ENCODE results near the gene HMX3. TPM values are rescaled to one million over a fixed set of nuclear protein-coding genes. Genes with fewer than 3 reads are reported as not detected.

HMX3 gene
- total RNA-seq, 1 donor from 2014 or later, result not detected

DNA sequence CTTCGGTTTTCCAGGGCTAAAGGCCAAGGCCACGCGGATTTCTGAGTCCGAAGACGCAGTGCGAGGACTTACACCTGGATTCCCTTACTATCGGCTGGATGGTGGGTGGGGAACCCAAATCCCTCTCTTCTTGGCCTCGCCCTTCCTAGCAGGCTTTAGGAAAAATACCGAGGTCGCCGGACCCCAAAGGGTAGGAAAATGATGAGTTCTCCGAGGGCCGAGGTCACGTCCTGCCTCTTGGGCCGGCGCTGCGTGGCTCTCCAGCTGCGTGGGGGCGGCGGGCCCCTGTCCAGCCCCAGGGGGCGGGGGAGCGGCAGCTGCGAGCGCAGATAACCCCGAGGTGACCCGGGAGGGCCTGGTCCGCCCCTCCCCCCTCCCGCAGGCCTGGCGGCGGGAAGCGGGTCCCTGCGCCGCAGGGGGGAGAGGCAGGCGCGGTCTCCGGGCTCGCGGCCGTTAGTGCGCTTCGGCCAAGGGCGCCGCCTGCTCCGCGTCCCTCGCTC is 805 bp upstream of the HMX3 start:
- H3K27me3 Mint-ChIP-seq (ENCODE audit: low read depth), result peaks cover 94% of the 10 kb centered on the region
- H3K27ac Mint-ChIP-seq, result no peak overlapping the region
- no peak overlapping the region for H3K4me3 Mint-ChIP-seq
- H3K36me3 Mint-ChIP-seq, result no peaks in the 10 kb centered on the region
- peaks cover 27% of the 10 kb centered on the region for H3K4me1 Mint-ChIP-seq
- no peaks in the 10 kb centered on the region for H3K9me3 Mint-ChIP-seq
- TF ChIP-seq, protein P1, sequence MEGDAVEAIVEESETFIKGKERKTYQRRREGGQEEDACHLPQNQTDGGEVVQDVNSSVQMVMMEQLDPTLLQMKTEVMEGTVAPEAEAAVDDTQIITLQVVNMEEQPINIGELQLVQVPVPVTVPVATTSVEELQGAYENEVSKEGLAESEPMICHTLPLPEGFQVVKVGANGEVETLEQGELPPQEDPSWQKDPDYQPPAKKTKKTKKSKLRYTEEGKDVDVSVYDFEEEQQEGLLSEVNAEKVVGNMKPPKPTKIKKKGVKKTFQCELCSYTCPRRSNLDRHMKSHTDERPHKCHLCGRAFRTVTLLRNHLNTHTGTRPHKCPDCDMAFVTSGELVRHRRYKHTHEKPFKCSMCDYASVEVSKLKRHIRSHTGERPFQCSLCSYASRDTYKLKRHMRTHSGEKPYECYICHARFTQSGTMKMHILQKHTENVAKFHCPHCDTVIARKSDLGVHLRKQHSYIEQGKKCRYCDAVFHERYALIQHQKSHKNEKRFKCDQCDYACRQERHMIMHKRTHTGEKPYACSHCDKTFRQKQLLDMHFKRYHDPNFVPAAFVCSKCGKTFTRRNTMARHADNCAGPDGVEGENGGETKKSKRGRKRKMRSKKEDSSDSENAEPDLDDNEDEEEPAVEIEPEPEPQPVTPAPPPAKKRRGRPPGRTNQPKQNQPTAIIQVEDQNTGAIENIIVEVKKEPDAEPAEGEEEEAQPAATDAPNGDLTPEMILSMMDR (IDR thresholded peaks at IDR 0.05; ENCODE audit: unreplicated experiment), result no peak
- DNase-seq (ENCODE audit: low spot score in 2 of 2, unreplicated experiment in 2 of 2), result no peak

DNA sequence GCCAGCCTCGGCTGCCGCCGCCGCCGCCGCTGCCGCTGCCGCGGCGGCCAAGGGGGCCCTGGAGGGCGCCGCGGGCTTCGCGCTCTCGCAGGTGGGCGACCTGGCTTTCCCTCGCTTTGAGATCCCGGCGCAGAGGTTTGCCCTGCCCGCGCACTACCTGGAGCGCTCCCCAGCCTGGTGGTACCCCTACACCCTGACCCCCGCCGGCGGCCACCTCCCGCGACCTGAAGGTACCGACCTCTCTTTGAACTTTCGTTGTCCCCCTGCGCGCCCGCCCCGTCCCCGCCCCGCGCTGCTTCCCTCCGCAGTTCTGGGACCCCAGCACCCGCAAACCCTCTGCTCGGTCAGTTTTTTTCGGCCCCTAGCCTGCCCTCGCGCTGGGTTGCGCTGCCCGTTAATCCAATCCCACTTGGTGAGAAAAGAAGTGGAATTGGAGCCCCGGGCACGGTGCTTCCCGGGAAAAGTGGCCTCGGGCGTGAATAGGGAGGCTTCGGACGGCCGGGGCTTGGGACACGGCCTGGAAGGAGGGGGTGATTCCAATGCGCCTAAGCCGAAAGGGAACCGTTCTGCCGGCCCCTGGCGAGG is 543 bp downstream of the HMX3 start:
- no peaks in the 10 kb centered on the region for H3K9me3 Mint-ChIP-seq
- peaks cover 27% of the 10 kb centered on the region for H3K4me1 Mint-ChIP-seq
- peaks cover 94% of the 10 kb centered on the region for H3K27me3 Mint-ChIP-seq (ENCODE audit: low read depth)
- TF ChIP-seq, protein P1 (IDR thresholded peaks at IDR 0.05; ENCODE audit: unreplicated experiment), result no peak
- peak overlapping the region; percentile 46 for H3K4me3 Mint-ChIP-seq
- H3K27ac Mint-ChIP-seq, result no peak overlapping the region
- DNase-seq (ENCODE audit: low spot score in 2 of 2, unreplicated experiment in 2 of 2), result no peak
- no peaks in the 10 kb centered on the region for H3K36me3 Mint-ChIP-seq

DNA sequence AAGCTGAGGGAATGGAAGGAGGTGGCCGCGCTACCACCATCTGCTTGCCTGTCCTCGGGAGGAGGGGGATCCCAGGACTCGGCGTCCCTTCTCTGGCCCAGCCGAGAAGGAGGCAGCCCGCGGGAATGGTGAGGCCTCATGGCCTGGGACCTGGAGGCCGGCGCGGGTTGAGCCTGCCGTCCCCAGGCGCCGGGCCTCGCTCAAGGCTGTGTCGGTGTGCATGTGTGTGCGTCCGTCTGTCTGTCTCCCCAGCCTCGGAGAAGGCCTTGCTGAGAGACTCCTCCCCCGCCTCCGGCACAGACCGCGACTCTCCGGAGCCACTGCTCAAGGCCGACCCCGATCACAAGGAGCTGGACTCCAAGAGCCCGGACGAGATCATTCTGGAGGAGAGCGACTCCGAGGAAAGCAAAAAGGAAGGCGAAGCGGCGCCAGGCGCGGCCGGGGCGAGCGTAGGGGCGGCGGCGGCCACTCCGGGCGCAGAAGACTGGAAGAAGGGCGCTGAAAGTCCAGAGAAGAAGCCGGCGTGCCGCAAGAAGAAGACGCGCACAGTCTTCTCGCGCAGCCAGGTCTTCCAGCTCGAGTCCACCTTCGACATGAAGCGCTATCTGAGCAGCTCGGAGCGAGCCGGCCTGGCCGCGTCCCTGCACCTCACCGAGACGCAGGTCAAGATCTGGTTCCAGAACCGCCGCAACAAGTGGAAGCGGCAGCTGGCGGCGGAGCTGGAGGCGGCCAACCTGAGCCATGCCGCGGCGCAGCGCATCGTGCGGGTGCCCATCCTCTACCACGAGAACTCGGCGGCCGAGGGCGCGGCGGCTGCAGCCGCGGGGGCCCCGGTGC is 1.3 kb downstream of the HMX3 start:
- H3K4me3 Mint-ChIP-seq, result peak overlapping the region; percentile 46
- peaks cover 27% of the 10 kb centered on the region for H3K4me1 Mint-ChIP-seq
- no peaks in the 10 kb centered on the region for H3K36me3 Mint-ChIP-seq
- TF ChIP-seq, protein P1 (IDR thresholded peaks at IDR 0.05; ENCODE audit: unreplicated experiment), result no peak
- no peak overlapping the region for H3K27ac Mint-ChIP-seq
- no peaks in the 10 kb centered on the region for H3K9me3 Mint-ChIP-seq
- H3K27me3 Mint-ChIP-seq (ENCODE audit: low read depth), result peaks cover 94% of the 10 kb centered on the region
- DNase-seq (ENCODE audit: low spot score in 2 of 2, unreplicated experiment in 2 of 2), result no peak

DNA sequence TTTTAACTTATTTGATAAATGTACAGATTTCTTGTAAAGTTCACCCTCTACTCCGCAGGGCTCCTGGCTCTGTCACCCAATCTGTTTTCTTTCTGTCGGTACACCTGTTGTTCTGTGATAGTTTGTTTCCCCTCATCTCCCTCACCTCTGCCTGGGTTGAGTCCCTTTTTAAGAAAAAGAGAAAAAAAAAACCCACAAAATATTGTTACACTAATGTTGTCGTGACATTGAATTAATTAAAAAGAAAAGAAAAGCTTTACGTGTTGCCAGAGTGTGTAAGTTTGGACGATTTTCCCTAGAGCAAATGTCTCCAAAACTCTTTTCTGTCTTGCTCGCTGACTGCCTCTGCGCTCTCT is 3.4 kb downstream of the HMX3 start:
- peaks cover 17% of the 10 kb centered on the region for H3K4me1 Mint-ChIP-seq
- no peaks in the 10 kb centered on the region for H3K9me3 Mint-ChIP-seq
- H3K36me3 Mint-ChIP-seq, result no peaks in the 10 kb centered on the region
- H3K4me3 Mint-ChIP-seq, result no peak overlapping the region
- no peak for DNase-seq (ENCODE audit: low spot score in 2 of 2, unreplicated experiment in 2 of 2)
- TF ChIP-seq, protein P1 (IDR thresholded peaks at IDR 0.05; ENCODE audit: unreplicated experiment), result no peak
- peaks cover 94% of the 10 kb centered on the region for H3K27me3 Mint-ChIP-seq (ENCODE audit: low read depth)
- no peak overlapping the region for H3K27ac Mint-ChIP-seq

DNA sequence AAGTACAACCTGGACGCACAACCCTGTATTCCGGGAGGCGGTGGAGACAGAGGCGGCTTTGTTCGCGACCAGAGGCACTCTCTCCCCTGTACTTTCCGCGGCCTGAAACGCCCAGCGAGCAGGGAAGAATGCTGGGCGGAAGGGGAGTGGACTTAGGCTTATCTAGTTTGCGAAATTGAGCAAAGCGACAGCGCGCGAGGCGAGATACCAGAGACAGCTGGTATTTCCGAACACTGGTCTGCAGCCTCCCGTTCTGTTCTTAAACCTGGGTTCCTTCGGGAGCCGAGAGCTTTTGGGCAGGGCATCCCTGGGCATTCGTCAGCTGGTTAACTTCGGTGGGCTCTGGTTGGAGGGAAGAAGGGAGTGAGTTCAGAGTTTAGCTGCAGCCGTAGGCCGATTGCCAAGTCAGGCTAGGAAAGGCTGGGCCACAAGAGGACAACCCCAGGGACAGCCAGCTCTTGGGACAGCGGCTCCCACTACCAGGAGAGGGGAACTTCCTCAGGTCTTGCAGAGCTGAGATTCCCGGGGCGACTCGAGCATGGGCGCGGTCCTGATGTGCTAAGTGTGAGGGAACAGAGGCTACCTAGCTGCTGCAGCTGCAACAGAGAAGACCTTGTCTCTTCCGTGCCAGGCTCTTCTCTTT is 3.9 kb downstream of the HMX3 start:
- Mint-ChIP-seq H3K4me3 (peak overlapping the region; percentile 17), H3K27ac (no peak overlapping the region), H3K9me3 (no peaks in the 10 kb centered on the region), H3K4me1 (peaks cover 14% of the 10 kb centered on the region), H3K36me3 (no peaks in the 10 kb centered on the region), H3K27me3 (ENCODE audit: low read depth) (peaks cover 94% of the 10 kb centered on the region)
- no peak for DNase-seq (ENCODE audit: low spot score in 2 of 2, unreplicated experiment in 2 of 2)
- TF ChIP-seq, protein P1 (IDR thresholded peaks at IDR 0.05; ENCODE audit: unreplicated experiment), result no peak
